ENCODE measurements around the gene PPIL4. TPM values are rescaled to one million over a fixed set of nuclear protein-coding genes. Genes with fewer than 3 reads are reported as not detected.

PPIL4 gene
- total and polyA plus RNA-seq, 2 donors (not counting 3 experiments of a cell fraction or from before 2014, with no cell fraction given): 2.2 to 27.8 TPM

DNA sequence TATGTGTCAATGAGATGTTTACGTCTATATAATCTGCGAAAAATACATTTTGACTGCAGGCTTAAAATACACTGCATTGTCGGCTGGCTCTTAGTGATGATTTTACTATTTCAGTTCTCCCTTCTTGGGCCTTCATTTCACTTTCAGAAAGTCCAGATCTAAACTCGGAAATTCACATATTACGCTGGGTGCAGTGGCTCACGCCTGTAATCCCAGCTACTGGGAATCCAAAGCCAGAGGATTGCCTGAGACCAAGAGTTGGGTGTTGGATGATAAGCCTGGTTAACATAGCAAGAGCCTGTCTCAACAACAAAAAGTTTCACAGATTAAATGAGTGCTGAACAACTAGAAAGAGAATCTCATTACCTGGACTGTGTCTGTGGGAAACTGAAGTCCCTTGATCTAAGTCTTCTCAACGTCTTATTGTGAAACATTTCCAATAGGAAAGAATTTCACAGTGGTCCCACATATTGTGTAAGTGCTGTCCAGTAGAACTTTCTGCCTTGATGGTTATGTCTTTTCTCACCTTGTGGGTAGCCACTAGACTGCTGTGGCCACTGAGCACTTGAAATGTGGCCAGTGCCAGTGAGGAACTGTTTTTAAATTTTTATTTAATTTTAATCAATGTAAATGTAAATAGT lies 22.2 kb upstream of the PPIL4 start:
- dilution Hi-C loops (cut with MboI; ENCODE audit: extremely low pct_ligation_motif_present, low sequenced_read_pairs): no loop called here
- H3K9ac ChIP-seq (replicated peaks; ENCODE audit: extremely low read depth, insufficient read depth, low read length): no peak overlapping the region
- no peaks in the 10 kb centered on the region for H3K36me3 ChIP-seq (ENCODE audit: control insufficient read depth in 2 of 2, extremely low read depth in 1 of 2, insufficient read depth in 2 of 2, low read length in 2 of 2)
- ChIA-PET POLR2A (no interaction called here), CTCF (no interaction called here)
- H3K9me3 ChIP-seq (replicated peaks; ENCODE audit: control insufficient read depth, insufficient read depth, low read length): no peaks in the 10 kb centered on the region
- no peaks in the 10 kb centered on the region for H4K20me1 ChIP-seq (replicated peaks; ENCODE audit: control insufficient read depth, extremely low read depth, insufficient read depth, low read length)
- no peak overlapping the region for H3K4me3 ChIP-seq (replicated peaks in 1 of 3; ENCODE audit: insufficient read depth in 1 of 3, low read depth in 1 of 3, low read length in 3 of 3)
- peaks cover 16% of the 10 kb centered on the region for H3K4me1 ChIP-seq (ENCODE audit: control insufficient read depth, extremely low read depth, insufficient read depth, low read length)
- no peaks in the 10 kb centered on the region for H3K9me1 ChIP-seq (replicated peaks; ENCODE audit: control insufficient read depth, extremely low read depth, insufficient read depth, low read length)
- H2AFZ ChIP-seq (ENCODE audit: low read depth, low read length): no peak overlapping the region
- no TSS peak for BruUV-seq (replicated peaks)
- no peaks in the 10 kb centered on the region for H3K27me3 ChIP-seq (ENCODE audit: control insufficient read depth in 2 of 2, insufficient read depth in 2 of 2, low read length in 2 of 2)
- peaks cover 19% of the 10 kb centered on the region for H3K79me2 ChIP-seq (ENCODE audit: control insufficient read depth, insufficient read depth, low read length)
- H3K4me2 ChIP-seq (ENCODE audit: insufficient read depth, low read length): no peak overlapping the region
- H3K27ac ChIP-seq (ENCODE audit: insufficient read depth, low read depth, low read length): no peak overlapping the region
- DNase-seq (ENCODE audit: low read depth, low spot score): no peak
- no peak for FAIRE-seq
- intact Hi-C loops (cut with micrococcal nuclease): loop anchor here (2.0 to 5.0 kb wide), 4 partner anchors 81 to 354 kb away; partner anchors contain the start of genes KATNA1, LATS1, LRP11 and RAET1G
- TF ChIP-seq EZH2 (IDR thresholded peaks at IDR 0.05; ENCODE audit: borderline replicate concordance, low read depth, low read length, severe bottlenecking): no peak

DNA sequence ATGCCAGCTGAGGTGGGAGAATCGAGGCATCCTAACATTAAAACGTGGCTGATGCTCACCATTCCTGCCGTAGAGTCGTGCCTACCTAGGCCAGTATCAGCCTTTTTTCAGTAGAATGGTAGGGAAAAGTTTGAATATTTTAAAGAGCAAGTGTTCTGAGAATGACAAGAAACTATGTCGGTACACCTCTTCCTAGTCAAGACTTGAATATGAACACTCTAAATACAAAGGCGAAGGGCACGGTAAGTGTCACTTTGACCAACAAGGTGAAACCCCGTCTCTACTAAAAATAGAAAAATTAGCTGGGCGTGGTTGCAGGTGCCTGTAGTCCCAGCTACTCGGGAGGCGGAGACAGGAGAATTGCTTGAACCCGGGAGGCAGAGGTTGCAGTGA lies 21.3 kb upstream of the PPIL4 start:
- H3K27me3 ChIP-seq (ENCODE audit: control insufficient read depth in 2 of 2, insufficient read depth in 2 of 2, low read length in 2 of 2): no peaks in the 10 kb centered on the region
- ChIA-PET POLR2A (no interaction called here), CTCF (interaction anchor here (1.9 kb wide), 1 partner anchor 19 kb away, joined by 6 read pairs; no protein-coding TSS in a partner anchor)
- no peak for DNase-seq (ENCODE audit: low read depth, low spot score)
- BruUV-seq (replicated peaks): no TSS peak
- no peaks in the 10 kb centered on the region for H3K9me1 ChIP-seq (replicated peaks; ENCODE audit: control insufficient read depth, extremely low read depth, insufficient read depth, low read length)
- dilution Hi-C loops (cut with MboI; ENCODE audit: extremely low pct_ligation_motif_present, low sequenced_read_pairs): no loop called here
- no peaks in the 10 kb centered on the region for H4K20me1 ChIP-seq (replicated peaks; ENCODE audit: control insufficient read depth, extremely low read depth, insufficient read depth, low read length)
- no peak for FAIRE-seq
- no peaks in the 10 kb centered on the region for H3K9me3 ChIP-seq (replicated peaks; ENCODE audit: control insufficient read depth, insufficient read depth, low read length)
- peak overlapping the region; percentile 36 for H3K4me2 ChIP-seq (ENCODE audit: insufficient read depth, low read length)
- H3K4me1 ChIP-seq (ENCODE audit: control insufficient read depth, extremely low read depth, insufficient read depth, low read length): peaks cover 16% of the 10 kb centered on the region
- peak overlapping the region; percentile 67 for H2AFZ ChIP-seq (ENCODE audit: low read depth, low read length)
- H3K79me2 ChIP-seq (ENCODE audit: control insufficient read depth, insufficient read depth, low read length): peaks cover 19% of the 10 kb centered on the region
- H3K27ac ChIP-seq (ENCODE audit: insufficient read depth, low read depth, low read length): no peak overlapping the region
- H3K4me3 ChIP-seq (replicated peaks in 1 of 3; ENCODE audit: insufficient read depth in 1 of 3, low read depth in 1 of 3, low read length in 3 of 3): peak overlapping the region; percentile 69 to 93 (median 75)
- intact Hi-C loops (cut with micrococcal nuclease): loop anchor here (2.0 to 5.0 kb wide), 4 partner anchors 82 to 355 kb away; partner anchors contain the start of genes KATNA1, LATS1, LRP11 and RAET1G
- peak overlapping the region; percentile 87 for H3K9ac ChIP-seq (replicated peaks; ENCODE audit: extremely low read depth, insufficient read depth, low read length)
- TF ChIP-seq POLR2A (IDR thresholded peaks at IDR 0.05; ENCODE audit: low read depth, low read length) (no peak), POLR2AphosphoS5 (IDR thresholded peaks at IDR 0.05; ENCODE audit: insufficient read depth, low read depth, low read length) (no peak), GATA2 (IDR thresholded peaks at IDR 0.05; ENCODE audit: insufficient read depth, insufficient read length, low read depth, low read length) (no peak), EZH2 (IDR thresholded peaks at IDR 0.05; ENCODE audit: borderline replicate concordance, low read depth, low read length, severe bottlenecking) (no peak)
- TF ChIP-seq, protein P1, sequence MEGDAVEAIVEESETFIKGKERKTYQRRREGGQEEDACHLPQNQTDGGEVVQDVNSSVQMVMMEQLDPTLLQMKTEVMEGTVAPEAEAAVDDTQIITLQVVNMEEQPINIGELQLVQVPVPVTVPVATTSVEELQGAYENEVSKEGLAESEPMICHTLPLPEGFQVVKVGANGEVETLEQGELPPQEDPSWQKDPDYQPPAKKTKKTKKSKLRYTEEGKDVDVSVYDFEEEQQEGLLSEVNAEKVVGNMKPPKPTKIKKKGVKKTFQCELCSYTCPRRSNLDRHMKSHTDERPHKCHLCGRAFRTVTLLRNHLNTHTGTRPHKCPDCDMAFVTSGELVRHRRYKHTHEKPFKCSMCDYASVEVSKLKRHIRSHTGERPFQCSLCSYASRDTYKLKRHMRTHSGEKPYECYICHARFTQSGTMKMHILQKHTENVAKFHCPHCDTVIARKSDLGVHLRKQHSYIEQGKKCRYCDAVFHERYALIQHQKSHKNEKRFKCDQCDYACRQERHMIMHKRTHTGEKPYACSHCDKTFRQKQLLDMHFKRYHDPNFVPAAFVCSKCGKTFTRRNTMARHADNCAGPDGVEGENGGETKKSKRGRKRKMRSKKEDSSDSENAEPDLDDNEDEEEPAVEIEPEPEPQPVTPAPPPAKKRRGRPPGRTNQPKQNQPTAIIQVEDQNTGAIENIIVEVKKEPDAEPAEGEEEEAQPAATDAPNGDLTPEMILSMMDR (IDR thresholded peaks at IDR 0.05; ENCODE audit: extremely low read depth in 1 of 2, insufficient read depth in 1 of 2, low read depth in 1 of 2, low read length in 2 of 2): no peak
- H3K36me3 ChIP-seq (ENCODE audit: control insufficient read depth in 2 of 2, extremely low read depth in 1 of 2, insufficient read depth in 2 of 2, low read length in 2 of 2): no peaks in the 10 kb centered on the region
